DOHH2 (cell line): ENCODE measurements around the gene SGF29.
"Not testable (repeated sequence)": the region's sequence is repeated elsewhere in the genome, so short reads cannot be mapped to it uniquely, and the experiment has no call there.

Experiments used
- H3F3A ChIP-seq: fragments of 200-600 bp; sonication (generic), shearing (Covaris generic); 2 replicates; pipeline ENCODE4 v1.6.0; 2016; ENCODE audit warnings: antibody characterized with exemption, mild to moderate bottlenecking; ENCODE audit not compliant: control insufficient read depth, insufficient read depth
- H3K27ac ChIP-seq: fragments of 200-600 bp; sonication (generic); 2 replicates; pipeline ENCODE4 v1.5.1; 2014; ENCODE audit warnings: low read depth, mild to moderate bottlenecking, low read length, moderate library complexity
- H3K27me3 ChIP-seq: fragments of 200-600 bp; sonication (generic); 2 replicates; pipeline ENCODE4 v1.6.1; 2014; ENCODE audit warnings: mild to moderate bottlenecking, low read length, mixed read lengths; ENCODE audit not compliant: control insufficient read depth
- H3K36me3 ChIP-seq: fragments of 200-600 bp; sonication (generic); 2 replicates; pipeline ENCODE4 v1.6.1; 2014; ENCODE audit warnings: mild to moderate bottlenecking, low read length, moderate library complexity, mixed read lengths; ENCODE audit not compliant: control insufficient read depth
- H3K4me1 ChIP-seq: fragments of 200-600 bp; sonication (generic); 2 replicates; pipeline ENCODE4 v1.6.1; 2014; ENCODE audit warnings: mild to moderate bottlenecking, low read length, mixed read lengths; ENCODE audit not compliant: control insufficient read depth
- H3K4me2 ChIP-seq: fragments of 200-600 bp; sonication (generic); 2 replicates; pipeline ENCODE4 v1.6.0; 2014; ENCODE audit warnings: mild to moderate bottlenecking, low read length, moderate library complexity
- H3K4me3 ChIP-seq: fragments of 200-600 bp; sonication (generic); 2 replicates; pipeline ENCODE4 v1.5.1; 2014; ENCODE audit warnings: mild to moderate bottlenecking, low read length, mixed read lengths
- H3K79me2 ChIP-seq: fragments of 200-600 bp; sonication (generic); 2 replicates; pipeline ENCODE4 v1.6.1; 2014; ENCODE audit warnings: mild to moderate bottlenecking, low read length, mixed read lengths; ENCODE audit not compliant: control insufficient read depth
- H3K9me2 ChIP-seq: fragments of 200-600 bp; sonication (generic); replicated peaks from 2 replicates; pipeline ENCODE4 v1.6.1; 2014; ENCODE audit warnings: mild to moderate bottlenecking, low read length, mixed read lengths; ENCODE audit not compliant: control insufficient read depth
- H3K9me3 ChIP-seq: fragments of 200-600 bp; sonication (generic); 2 replicates; pipeline ENCODE4 v1.6.1; 2014; ENCODE audit warnings: antibody characterized with exemption, low read length, mixed read lengths; ENCODE audit not compliant: control insufficient read depth, insufficient read depth
- H4K20me1 ChIP-seq: fragments of 200-600 bp; sonication (generic); 2 replicates; pipeline ENCODE4 v1.6.0; 2014; ENCODE audit warnings: low read depth, mild to moderate bottlenecking, antibody characterized with exemption, low read length, moderate library complexity; ENCODE audit not compliant: control insufficient read depth, insufficient read depth
- EZH2phosphoT487 ChIP-seq: fragments of 200-600 bp; sonication (generic); IDR thresholded peaks from 2 replicates; pipeline ENCODE4 v1.6.1; 2017; ENCODE audit warnings: borderline replicate concordance, mild to moderate bottlenecking, antibody characterized with exemption, low read length, moderate library complexity, mixed read lengths
- TF ChIP-seq, protein P1 (sequence below): fragments of 200-600 bp; sonication (generic); IDR thresholded peaks from one replicate; pipeline ENCODE4 v1.5.1; 2014; ENCODE audit warnings: antibody characterized with exemption, mild to moderate bottlenecking, low read depth, low read length; ENCODE audit not compliant: poor library complexity, severe bottlenecking

The SGF29 gene

DNA sequence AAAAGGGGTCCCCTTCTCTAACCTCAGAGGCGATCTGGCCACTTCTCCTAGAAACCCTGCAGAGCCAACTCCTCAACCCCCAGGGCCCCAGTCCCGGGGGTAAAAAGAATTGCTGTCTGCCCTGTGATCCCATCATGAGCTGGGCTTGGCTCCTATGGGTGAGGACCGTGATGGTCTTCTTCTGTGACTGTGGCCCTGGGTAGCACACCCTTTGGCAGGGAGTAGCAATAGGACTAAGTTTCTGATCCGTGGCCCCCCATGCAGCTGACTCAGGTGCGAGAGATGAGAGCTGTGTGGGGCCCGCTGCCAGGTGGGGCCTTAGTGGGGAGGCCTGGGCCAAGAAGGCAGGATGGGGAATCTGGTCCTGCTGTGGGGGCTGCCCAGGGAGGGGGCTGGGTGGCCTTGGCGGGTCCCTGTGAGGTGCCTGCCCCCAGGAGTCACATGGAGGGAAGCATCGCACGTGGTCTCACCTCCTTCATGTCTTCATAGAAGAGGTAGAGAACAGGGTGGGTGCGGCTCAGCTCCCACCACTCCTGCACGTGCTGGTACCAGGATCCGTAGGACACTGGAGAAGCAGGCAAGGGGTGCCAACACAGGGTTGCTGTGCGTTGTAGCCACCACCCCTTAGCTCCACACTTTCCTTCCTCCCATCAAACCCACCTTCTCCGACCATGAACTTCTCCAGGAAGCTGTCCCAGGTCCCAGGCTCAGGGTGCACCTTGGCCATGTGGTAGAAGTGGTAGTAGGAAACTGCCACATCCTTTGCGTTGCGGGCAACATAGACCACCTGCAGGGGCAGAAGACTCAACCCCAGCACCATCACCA lies 52.8 kb downstream of the SGF29 start:
- H3K79me2 ChIP-seq, result peaks cover 11% of the 10 kb centered on the region

DNA sequence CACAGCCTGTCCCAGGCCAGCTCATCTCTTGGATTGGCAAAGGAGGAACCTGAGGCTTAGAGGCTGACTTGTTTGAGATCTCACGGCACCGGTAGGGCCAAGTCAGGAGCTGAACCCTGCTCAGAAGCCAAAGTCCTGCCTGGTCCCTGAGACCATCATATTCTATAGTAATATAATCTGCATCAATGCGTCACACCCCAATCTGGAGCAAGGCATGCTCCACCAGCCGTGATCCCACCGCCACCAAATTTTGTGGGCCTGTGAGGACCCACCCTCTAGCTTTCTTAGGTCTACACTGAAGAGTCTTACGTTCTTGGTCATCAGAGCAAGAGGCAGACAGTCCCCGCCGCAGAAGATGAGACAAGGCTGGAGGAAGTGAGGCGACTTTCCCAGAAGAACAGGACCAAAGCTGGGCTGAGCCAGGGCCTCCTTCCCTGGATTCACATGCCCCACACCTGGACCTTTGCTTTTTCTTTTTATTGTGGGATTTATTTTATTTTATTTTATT lies 53.5 kb downstream of the SGF29 start:
- H3K9me3 ChIP-seq, result no peaks in the 10 kb centered on the region
- no peaks in the 10 kb centered on the region for H3K27me3 ChIP-seq
- H4K20me1 ChIP-seq, result no peaks in the 10 kb centered on the region
- no peaks in the 10 kb centered on the region for H3K9me2 ChIP-seq
- TF ChIP-seq, protein P1, sequence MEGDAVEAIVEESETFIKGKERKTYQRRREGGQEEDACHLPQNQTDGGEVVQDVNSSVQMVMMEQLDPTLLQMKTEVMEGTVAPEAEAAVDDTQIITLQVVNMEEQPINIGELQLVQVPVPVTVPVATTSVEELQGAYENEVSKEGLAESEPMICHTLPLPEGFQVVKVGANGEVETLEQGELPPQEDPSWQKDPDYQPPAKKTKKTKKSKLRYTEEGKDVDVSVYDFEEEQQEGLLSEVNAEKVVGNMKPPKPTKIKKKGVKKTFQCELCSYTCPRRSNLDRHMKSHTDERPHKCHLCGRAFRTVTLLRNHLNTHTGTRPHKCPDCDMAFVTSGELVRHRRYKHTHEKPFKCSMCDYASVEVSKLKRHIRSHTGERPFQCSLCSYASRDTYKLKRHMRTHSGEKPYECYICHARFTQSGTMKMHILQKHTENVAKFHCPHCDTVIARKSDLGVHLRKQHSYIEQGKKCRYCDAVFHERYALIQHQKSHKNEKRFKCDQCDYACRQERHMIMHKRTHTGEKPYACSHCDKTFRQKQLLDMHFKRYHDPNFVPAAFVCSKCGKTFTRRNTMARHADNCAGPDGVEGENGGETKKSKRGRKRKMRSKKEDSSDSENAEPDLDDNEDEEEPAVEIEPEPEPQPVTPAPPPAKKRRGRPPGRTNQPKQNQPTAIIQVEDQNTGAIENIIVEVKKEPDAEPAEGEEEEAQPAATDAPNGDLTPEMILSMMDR, result no peak
- no peak for TF ChIP-seq EZH2phosphoT487
- H3K4me2 ChIP-seq, result no peak overlapping the region
- H3K4me1 ChIP-seq, result peaks cover 12% of the 10 kb centered on the region
- peaks cover 11% of the 10 kb centered on the region for H3K79me2 ChIP-seq
- H3K27ac ChIP-seq, result no peak overlapping the region
- peaks cover 35% of the 10 kb centered on the region for H3K36me3 ChIP-seq
- H3F3A ChIP-seq, result peaks cover 18% of the 10 kb centered on the region
- H3K4me3 ChIP-seq, result no peak overlapping the region

More for the DNA sequence above, 52.8 kb downstream of the SGF29 start:
- peaks cover 12% of the 10 kb centered on the region for H3K4me1 ChIP-seq
- no peaks in the 10 kb centered on the region for H4K20me1 ChIP-seq
- H3K27me3 ChIP-seq, result no peaks in the 10 kb centered on the region
- no peak overlapping the region for H3K4me2 ChIP-seq
- no peak overlapping the region for H3K4me3 ChIP-seq
- H3K27ac ChIP-seq, result no peak overlapping the region
- H3K9me2 ChIP-seq, result no peaks in the 10 kb centered on the region
- no peak for TF ChIP-seq EZH2phosphoT487
- TF ChIP-seq, protein P1, result no peak
- peaks cover 18% of the 10 kb centered on the region for H3F3A ChIP-seq
- H3K9me3 ChIP-seq, result no peaks in the 10 kb centered on the region
- H3K36me3 ChIP-seq, result peaks cover 35% of the 10 kb centered on the region

DNA sequence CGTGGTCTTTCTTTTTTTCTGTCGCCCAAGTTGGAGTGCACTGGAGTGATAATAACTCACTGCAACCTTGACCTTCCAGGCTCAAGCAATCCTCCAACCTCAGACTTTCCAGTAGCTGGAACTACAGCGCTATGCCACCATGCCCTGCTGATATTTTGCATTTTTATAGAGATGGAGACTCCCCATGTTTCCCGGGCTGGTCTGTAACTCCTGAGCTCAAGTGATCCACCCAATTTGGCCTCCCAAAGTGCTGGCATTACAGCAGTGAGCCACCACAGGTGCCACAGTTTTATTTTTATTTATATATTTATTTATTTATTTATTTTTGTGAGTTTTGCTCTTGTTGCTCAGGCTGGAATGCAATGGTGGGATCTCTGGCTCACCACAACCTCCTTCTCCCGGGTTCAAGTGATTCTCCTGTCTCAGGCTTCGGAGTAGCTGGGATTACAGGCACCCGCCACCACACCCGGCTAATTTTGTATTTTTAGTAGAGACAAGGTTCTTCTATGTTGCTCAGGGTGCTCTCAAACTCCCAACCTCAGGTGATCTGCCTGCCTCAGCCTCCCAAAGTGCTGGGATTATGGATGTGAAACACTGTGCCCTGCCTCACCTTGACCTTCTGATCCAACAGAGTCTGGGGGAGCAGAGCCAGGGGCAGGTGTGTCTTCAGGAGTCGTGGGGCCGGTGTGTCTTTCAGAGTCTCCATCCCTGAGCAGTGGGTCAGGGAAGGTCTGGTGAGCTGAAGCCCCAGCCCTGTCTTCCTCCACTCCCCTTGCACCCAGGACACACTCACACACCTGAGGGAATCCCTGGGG lies 54.2 kb downstream of the SGF29 start:
- H3K4me1 ChIP-seq, result not testable (repeated sequence)

DNA sequence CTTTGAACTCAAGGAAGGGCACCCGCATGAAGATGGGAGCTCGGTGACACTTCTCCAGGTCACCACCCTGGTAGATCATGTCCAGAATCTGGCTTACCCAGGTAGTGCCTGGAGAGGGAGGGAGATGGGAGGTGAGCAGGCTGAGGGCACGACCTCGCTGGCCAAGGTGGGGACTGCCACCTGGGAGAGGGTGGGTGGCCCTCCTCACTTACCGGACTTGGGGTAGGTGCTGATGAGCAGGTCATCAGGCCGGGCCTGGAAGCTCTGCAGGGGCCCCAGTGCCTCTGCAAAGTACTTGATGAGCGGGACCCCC lies 54.7 kb downstream of the SGF29 start:
- not testable (repeated sequence) for H3F3A ChIP-seq, H4K20me1 ChIP-seq, H3K4me2 ChIP-seq, H3K4me3 ChIP-seq, H3K27me3 ChIP-seq, H3K9me3 ChIP-seq, H3K4me1 ChIP-seq, H3K27ac ChIP-seq, H3K9me2 ChIP-seq
- H3K36me3 ChIP-seq, result peaks cover 35% of the 10 kb centered on the region
- H3K79me2 ChIP-seq, result peaks cover 11% of the 10 kb centered on the region

More for the DNA sequence above, 54.2 kb downstream of the SGF29 start:
- not testable (repeated sequence) for H3K9me2 ChIP-seq, H3K27ac ChIP-seq, H3K4me2 ChIP-seq, H3K4me3 ChIP-seq, H3K27me3 ChIP-seq, H4K20me1 ChIP-seq, H3K9me3 ChIP-seq
- peaks cover 14% of the 10 kb centered on the region for H3F3A ChIP-seq
- H3K79me2 ChIP-seq, result peaks cover 11% of the 10 kb centered on the region
- peaks cover 35% of the 10 kb centered on the region for H3K36me3 ChIP-seq

DNA sequence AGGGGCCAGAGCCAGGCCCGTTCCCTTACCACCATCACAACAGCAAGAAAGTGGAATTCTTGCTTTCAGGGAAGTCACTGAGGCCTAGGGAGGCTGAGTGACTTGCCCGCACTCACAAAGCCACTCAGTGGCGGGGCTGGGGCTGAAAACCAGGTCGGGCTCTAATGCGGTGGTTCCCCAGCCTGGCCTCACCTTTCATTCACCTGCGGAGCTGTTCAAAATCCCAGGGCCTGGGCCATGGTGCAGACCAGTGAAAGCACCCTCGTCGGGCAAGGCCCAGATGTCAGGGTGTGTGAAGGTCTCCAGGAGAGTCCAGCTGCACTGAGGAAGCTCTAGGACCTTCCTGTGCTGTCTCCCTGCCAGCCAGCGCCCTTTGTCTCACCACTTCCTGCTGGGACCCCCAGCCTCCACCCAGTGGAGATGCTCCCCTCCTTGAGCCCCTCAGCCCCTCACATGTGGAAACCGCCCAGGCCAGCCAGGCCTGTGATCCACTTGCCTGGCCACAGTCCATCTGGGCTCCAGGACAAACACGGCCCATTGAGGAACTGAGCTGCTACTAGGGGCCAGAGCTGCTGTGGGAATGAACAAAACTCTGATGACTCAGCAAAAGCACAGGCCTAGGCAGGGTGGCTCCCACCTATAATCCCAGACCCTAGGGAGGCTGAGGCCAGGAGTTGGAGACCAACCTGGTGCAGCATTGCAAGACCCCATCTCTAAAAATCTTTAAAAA lies 55.3 kb downstream of the SGF29 start:
- peaks cover 11% of the 10 kb centered on the region for H3K79me2 ChIP-seq
- not testable (repeated sequence) for H3K9me3 ChIP-seq, H3K4me2 ChIP-seq, H3K4me3 ChIP-seq, H3K27ac ChIP-seq, H3K9me2 ChIP-seq, H3K4me1 ChIP-seq, H4K20me1 ChIP-seq, H3K27me3 ChIP-seq, H3F3A ChIP-seq
- peaks cover 35% of the 10 kb centered on the region for H3K36me3 ChIP-seq
